Stomach smooth muscle (tissue), 2 donors: ENCODE data around the gene TNFRSF1A.
"Not testable (repeated sequence)": the region's sequence is repeated elsewhere in the genome, so short reads cannot be mapped to it uniquely, and the experiment has no call there.

Experiments used
- H3K27ac ChIP-seq: one replicate; pipeline ENCODE4 v1.7.0; 2013; ENCODE audit warnings: mild to moderate bottlenecking, low read length, inconsistent platforms
- H3K27me3 ChIP-seq, 2 donors: one replicate each; pipeline ENCODE4 v1.7.0; 2013; ENCODE audit warnings: low read length in 2 of 2; ENCODE audit not compliant: insufficient read depth in 2 of 2, control insufficient read depth in 1 of 2
- H3K36me3 ChIP-seq, 2 donors: one replicate each; pipeline ENCODE4 v1.7.0; 2013; ENCODE audit warnings: low read length in 2 of 2; ENCODE audit not compliant: control insufficient read depth in 2 of 2, insufficient read depth in 2 of 2
- H3K4me1 ChIP-seq: one replicate; pipeline ENCODE4 v1.7.0; 2013; ENCODE audit warnings: low read length; ENCODE audit not compliant: control insufficient read depth, insufficient read depth
- H3K4me3 ChIP-seq, 2 donors: one replicate each; pipeline ENCODE4 v1.7.0; 2013; ENCODE audit warnings: low read length in 2 of 2
- H3K9ac ChIP-seq, 2 donors: one replicate each; pipeline ENCODE4 v1.7.0; 2013; ENCODE audit warnings: low read length in 2 of 2, mild to moderate bottlenecking in 1 of 2
- H3K9me3 ChIP-seq, 2 donors: one replicate each; pipeline ENCODE4 v1.7.0; 2013; ENCODE audit warnings: low read length in 2 of 2; ENCODE audit not compliant: control insufficient read depth in 2 of 2
- donor health status: healthy.
- donor health status: Pancreatic carcinoma.

The TNFRSF1A gene

DNA sequence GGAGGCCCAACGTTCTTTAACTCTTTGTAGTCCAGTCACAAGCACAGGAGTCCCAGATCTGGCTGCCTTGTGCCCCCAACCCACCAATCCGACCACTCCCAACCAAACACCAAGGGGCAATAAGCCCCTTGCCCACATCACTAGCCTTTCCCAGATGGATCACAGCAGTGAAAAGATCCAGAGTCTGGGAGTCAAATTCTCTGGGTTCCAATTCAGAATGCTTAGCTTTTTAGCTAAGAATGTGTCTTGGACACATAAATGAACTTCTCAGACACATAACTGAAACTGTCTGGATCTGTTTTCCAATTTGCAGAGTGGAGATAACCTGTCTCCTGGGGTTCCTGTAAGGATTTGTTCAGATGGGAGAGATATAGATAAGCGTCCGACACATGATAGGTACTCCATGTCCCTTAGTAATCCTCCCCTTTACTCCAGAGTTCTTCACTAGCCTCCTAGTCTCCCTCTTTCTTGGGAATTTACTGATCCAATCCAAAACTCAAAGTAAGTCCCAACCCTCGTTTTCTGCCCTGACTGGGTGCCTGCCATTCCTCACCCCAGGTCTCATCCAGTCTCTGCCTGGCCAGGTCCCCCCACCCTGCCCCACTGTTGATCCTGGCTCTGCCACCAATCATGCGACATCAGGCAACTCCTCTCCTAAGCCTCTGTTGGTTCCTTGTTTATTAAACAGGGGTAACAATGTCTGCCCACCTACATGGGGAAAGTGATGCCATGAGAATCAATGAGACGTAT, 439 bp upstream of the TNFRSF1A start:
- Histone ChIP-seq H3K27me3 (no peaks in the 10 kb centered on the region), H3K4me3 (peak overlapping the region; percentile 84 to 99), H3K4me1 (peaks cover 73% of the 10 kb centered on the region), H3K9me3 (no peaks in the 10 kb centered on the region), H3K27ac (peak overlapping the region; percentile 99), H3K36me3 (peaks cover 0 to 1% of the 10 kb centered on the region in 2 donors), H3K9ac (peak overlapping the region; percentile 97 to 99)

DNA sequence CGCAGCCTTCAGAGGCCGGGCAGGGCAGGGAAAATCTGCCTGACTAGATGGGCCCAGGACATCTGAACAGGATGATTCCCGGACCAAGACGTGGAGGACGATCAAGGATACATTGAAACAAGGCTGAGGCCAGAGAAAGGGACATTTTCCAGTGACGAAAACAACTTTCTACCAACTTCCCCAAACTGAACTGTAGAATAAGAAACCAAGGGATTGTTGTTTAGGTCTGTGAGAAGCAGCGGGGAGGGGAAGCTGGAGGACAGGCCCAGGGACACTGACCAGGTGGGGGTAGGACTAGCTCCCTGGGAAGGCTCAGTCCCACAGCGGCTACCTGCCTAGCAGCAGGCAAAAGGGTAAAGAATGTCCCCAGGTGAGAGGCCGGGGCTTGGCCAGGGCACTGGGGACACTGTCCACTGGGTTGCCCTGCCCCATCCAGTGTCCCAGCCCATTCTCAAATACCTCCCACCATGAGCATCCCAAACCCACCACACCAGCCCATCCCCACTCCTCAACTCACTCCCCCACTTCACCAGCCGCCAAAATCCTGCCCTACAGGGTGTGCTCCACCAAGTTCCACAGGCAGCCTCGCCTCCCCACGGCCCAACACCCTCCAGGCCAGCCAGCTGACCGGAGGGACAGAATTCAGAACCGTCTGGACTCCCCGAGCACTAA, 995 bp downstream of the TNFRSF1A start:
- peak overlapping the region; percentile 84 to 99 for H3K4me3 ChIP-seq
- H3K27me3 ChIP-seq = no peaks in the 10 kb centered on the region
- H3K27ac ChIP-seq = peak overlapping the region; percentile 99
- peaks cover 74% of the 10 kb centered on the region for H3K4me1 ChIP-seq
- no peaks in the 10 kb centered on the region for H3K9me3 ChIP-seq
- H3K36me3 ChIP-seq = peaks cover 0 to 2% of the 10 kb centered on the region in 2 donors
- H3K9ac ChIP-seq = peak overlapping the region; percentile 97 to 99

DNA sequence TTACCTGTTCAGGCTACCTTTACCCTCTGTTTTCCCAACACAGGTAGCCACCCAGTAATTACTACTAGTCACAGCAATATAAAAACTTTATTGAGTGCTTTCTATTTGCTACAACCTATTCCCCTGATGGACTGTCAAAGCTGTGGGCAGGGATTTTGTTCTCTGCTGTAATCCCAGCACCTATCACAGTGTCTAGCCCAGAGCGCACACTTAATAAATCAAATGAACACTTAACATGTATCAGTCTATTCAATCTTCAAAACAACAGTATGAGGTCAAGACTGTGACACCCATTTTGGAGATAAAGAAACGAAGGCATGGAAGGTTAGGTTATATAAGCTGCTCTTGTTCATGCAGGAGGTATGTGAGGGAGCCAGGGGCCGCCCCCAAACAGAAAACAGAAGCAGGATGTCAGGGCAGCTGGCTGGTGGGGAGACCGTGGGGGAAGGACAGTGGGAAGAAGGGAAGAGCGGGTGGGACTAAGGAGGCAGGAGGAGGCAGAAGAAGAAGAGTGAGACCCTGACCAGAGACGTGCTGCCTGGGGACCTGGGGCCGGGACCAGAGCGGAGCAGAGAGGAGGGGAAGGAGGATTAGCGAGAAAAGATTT, 1.7 kb downstream of the TNFRSF1A start:
- Histone ChIP-seq H3K9me3 (no peaks in the 10 kb centered on the region), H3K4me3 (peak overlapping the region; percentile 84 to 99), H3K27ac (peak overlapping the region; percentile 99), H3K4me1 (peaks cover 74% of the 10 kb centered on the region), H3K27me3 (no peaks in the 10 kb centered on the region), H3K9ac (peak overlapping the region; percentile 97 to 99), H3K36me3 (peaks cover 0 to 2% of the 10 kb centered on the region in 2 donors)

GRCh38 chr12:6338955-6339354, 2.9 kb downstream of the TNFRSF1A start:
- Histone ChIP-seq H3K9ac (peak overlapping the region; percentile 97 to 99), H3K4me1 (peaks cover 85% of the 10 kb centered on the region), H3K9me3 (no peaks in the 10 kb centered on the region), H3K4me3 (peak overlapping the region; percentile 84 to 99), H3K27me3 (no peaks in the 10 kb centered on the region), H3K27ac (peak overlapping the region; percentile 99), H3K36me3 (peaks cover 4 to 7% of the 10 kb centered on the region in 2 donors)

DNA sequence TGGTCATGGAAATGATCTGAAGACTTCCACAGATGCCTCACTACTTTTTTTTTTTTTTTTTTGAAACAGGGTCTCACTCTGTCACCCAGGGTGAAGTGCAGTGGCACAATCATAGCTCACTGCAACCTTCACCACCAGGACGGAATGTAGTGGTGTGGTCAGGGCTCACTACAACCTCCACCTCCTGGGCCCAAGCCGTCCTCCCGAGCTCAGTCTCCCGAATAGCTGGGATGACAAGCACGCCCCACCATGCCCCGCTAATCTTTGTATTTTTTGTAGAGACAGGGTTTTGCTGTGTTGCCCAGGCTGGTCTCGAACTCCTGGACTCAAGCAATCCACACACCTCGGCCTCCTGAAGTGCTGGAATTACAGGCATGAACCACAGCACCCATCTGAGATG, 3.3 kb downstream of the TNFRSF1A start:
- Histone ChIP-seq H3K4me1 (peaks cover 85% of the 10 kb centered on the region), H3K9ac (peak overlapping the region; percentile 97 to 99), H3K4me3 (peak overlapping the region; percentile 84 to 99), H3K36me3 (peaks cover 7 to 11% of the 10 kb centered on the region in 2 donors), H3K27ac (peak overlapping the region; percentile 99)
- not testable (repeated sequence) for H3K9me3 ChIP-seq, H3K27me3 ChIP-seq

DNA sequence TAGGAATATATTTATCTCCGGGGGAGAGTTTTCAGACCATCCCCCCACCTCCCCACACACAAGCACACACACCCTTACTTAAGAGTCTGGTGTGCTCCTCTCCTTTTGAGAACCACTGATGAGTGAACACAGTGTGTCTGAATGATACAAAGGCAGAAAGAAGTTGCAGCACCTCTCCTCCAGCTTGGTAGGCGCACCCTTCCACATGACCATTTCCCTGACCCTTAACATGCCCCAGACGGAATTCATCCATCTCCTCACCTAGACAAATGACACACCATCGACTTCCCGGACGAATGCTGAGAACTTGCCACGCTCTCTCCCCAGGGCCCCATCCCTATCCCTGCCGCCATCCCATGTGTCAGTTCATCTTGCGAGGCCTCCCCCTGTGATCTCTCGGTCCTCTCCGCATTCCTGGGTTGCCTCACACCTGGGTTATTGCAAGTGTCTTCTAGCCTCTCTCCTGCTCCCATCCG, 3.9 kb downstream of the TNFRSF1A start:
- Histone ChIP-seq H3K36me3 (peaks cover 13 to 16% of the 10 kb centered on the region in 2 donors), H3K4me3 (peak overlapping the region; percentile 84 to 99), H3K27me3 (no peaks in the 10 kb centered on the region), H3K27ac (peak overlapping the region; percentile 99), H3K9ac (peak overlapping the region in 1 of 2 donors; percentile 97), H3K9me3 (no peaks in the 10 kb centered on the region), H3K4me1 (peaks cover 82% of the 10 kb centered on the region)

GRCh38 chr12:6336889-6337853, 4.7 kb downstream of the TNFRSF1A start:
- Histone ChIP-seq H3K27ac (peak overlapping the region; percentile 99), H3K27me3 (no peaks in the 10 kb centered on the region), H3K9ac (peak overlapping the region; percentile 88 to 97), H3K36me3 (peaks cover 20 to 24% of the 10 kb centered on the region in 2 donors), H3K9me3 (no peaks in the 10 kb centered on the region), H3K4me3 (peak overlapping the region; percentile 84 to 99), H3K4me1 (peaks cover 74% of the 10 kb centered on the region)

GRCh38 chr12:6336079-6336888, 5.6 kb downstream of the TNFRSF1A start:
- Histone ChIP-seq H3K27me3 (no peaks in the 10 kb centered on the region), H3K4me1 (peaks cover 72% of the 10 kb centered on the region), H3K36me3 (peaks cover 23 to 30% of the 10 kb centered on the region in 2 donors)

DNA sequence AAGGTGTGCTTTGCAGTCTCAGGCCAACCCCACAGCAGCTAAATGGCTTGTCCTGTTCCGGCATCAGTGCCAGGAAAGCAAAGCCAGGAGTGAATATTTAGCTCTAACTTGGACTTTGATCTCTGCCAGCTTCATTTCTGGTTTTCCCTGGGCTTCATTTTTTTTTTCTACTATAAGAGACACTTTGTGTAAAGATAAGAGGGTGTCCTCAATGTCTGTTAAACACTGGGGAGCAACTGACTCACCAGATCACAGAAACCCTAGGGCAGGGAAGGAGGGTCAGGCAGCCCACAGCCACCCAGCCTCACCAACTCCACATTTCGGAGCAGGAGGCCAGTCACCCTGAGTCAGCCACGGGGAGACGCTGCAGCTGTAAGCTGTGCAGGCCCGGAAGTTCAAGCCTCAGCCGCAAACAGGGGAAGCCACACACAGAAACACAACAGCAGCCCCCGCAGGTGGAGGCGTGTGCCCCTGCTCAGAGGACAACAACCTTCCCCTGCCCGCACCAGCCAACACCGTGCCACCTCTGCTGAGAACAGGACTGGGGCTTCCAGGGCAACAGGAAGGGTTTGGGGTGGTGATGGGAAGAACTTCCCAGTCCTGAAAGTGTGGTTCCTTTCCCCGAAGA, 6.3 kb downstream of the TNFRSF1A start:
- peak overlapping the region; percentile 70 to 99 for H3K4me3 ChIP-seq
- H3K4me1 ChIP-seq = peaks cover 70% of the 10 kb centered on the region
- no peaks in the 10 kb centered on the region for H3K9me3 ChIP-seq
- peak overlapping the region; percentile 99 for H3K27ac ChIP-seq
- no peaks in the 10 kb centered on the region for H3K27me3 ChIP-seq
- peaks cover 29 to 38% of the 10 kb centered on the region in 2 donors for H3K36me3 ChIP-seq
- H3K9ac ChIP-seq = peak overlapping the region; percentile 88 to 97

More at GRCh38 chr12:6336079-6336888, 5.6 kb downstream of the TNFRSF1A start:
- Histone ChIP-seq H3K27ac (peak overlapping the region; percentile 99), H3K9me3 (no peaks in the 10 kb centered on the region), H3K9ac (peak overlapping the region; percentile 88 to 97), H3K4me3 (peak overlapping the region; percentile 84 to 99)
